H9 (cell line): Measurements from ENCODE around the gene GALNT2. TPM values are rescaled to one million over a fixed set of nuclear protein-coding genes. Genes with fewer than 3 reads are reported as not detected.

Source experiments
- DNase-seq: peaks from one replicate; pipeline ENCODE4 v3.0.0-alpha.2; 2017
- H2AFZ ChIP-seq: one replicate; pipeline ENCODE4 v1.6.1; 2013; ENCODE audit warnings: mild to moderate bottlenecking, low read length, control low read depth, moderate library complexity
- H2AK5ac ChIP-seq: 2 replicates; pipeline ENCODE4 v1.6.1; 2013; ENCODE audit warnings: low read length, control low read depth, mixed read lengths; ENCODE audit not compliant: insufficient read length
- H2BK120ac ChIP-seq: one replicate; pipeline ENCODE4 v1.6.1; 2013; ENCODE audit warnings: low read depth, mild to moderate bottlenecking, low read length, control low read depth, inconsistent platforms; ENCODE audit not compliant: poor library complexity, severe bottlenecking
- H2BK12ac ChIP-seq: 2 replicates; pipeline ENCODE4 v1.6.1; 2013; ENCODE audit warnings: low read length, control low read depth, mixed read lengths, low read depth; ENCODE audit not compliant: insufficient read length
- H2BK15ac ChIP-seq: 2 replicates; pipeline ENCODE4 v1.6.1; 2013; ENCODE audit warnings: low read depth, low read length, control low read depth
- H2BK20ac ChIP-seq: one replicate; pipeline ENCODE4 v1.6.1; 2013; ENCODE audit warnings: low read depth, mild to moderate bottlenecking, low read length, control low read depth, inconsistent platforms; ENCODE audit not compliant: poor library complexity, severe bottlenecking
- H2BK5ac ChIP-seq: 2 replicates; pipeline ENCODE4 v1.6.1; 2013; ENCODE audit warnings: low read length, control low read depth, mixed read lengths; ENCODE audit not compliant: insufficient read length
- H3K14ac ChIP-seq: 2 replicates; pipeline ENCODE4 v1.6.1; 2013; ENCODE audit warnings: low read length, control low read depth; ENCODE audit not compliant: insufficient read depth
- H3K18ac ChIP-seq: 2 replicates; pipeline ENCODE4 v1.6.1; 2013; ENCODE audit warnings: low read depth, mild to moderate bottlenecking, mixed read lengths, low read length, control low read depth; ENCODE audit not compliant: insufficient read length
- H3K23ac ChIP-seq: 2 replicates; pipeline ENCODE4 v1.6.1; 2013; ENCODE audit warnings: low read length, control low read depth, mixed read lengths, low read depth; ENCODE audit not compliant: insufficient read length
- H3K23me2 ChIP-seq: 2 replicates; pipeline ENCODE4 v1.6.1; 2013; ENCODE audit warnings: low read depth, mild to moderate bottlenecking, mixed read lengths, low read length, control low read depth; ENCODE audit not compliant: insufficient read length, poor library complexity, severe bottlenecking
- H3K27ac ChIP-seq: 2 replicates; pipeline ENCODE4 v1.5.1; 2013; ENCODE audit warnings: low read length, control low read depth, mixed read lengths, low read depth; ENCODE audit not compliant: insufficient read length
- H3K27me3 ChIP-seq: 2 replicates; pipeline ENCODE4 v1.6.1; 2013; ENCODE audit warnings: low read length, control low read depth, inconsistent platforms; ENCODE audit not compliant: insufficient read depth
- H3K4ac ChIP-seq: 2 replicates; pipeline ENCODE4 v1.6.1; 2013; ENCODE audit warnings: low read depth, mild to moderate bottlenecking, control low read depth, inconsistent platforms, low read length, moderate library complexity
- H3K4me1 ChIP-seq: 2 replicates; pipeline ENCODE4 v1.6.1; 2013; ENCODE audit warnings: low read length, control low read depth, inconsistent platforms; ENCODE audit not compliant: insufficient read depth
- H3K4me2 ChIP-seq: 2 replicates; pipeline ENCODE4 v1.6.1; 2013; ENCODE audit warnings: low read length, control low read depth, mixed read lengths; ENCODE audit not compliant: insufficient read length, insufficient read depth
- H3K56ac ChIP-seq: 2 replicates; pipeline ENCODE4 v1.6.1; 2013; ENCODE audit warnings: low read depth, mild to moderate bottlenecking, mixed read lengths, low read length, control low read depth; ENCODE audit not compliant: insufficient read length
- H3K79me1 ChIP-seq: 2 replicates; pipeline ENCODE4 v1.6.1; 2013; ENCODE audit warnings: low read depth, mild to moderate bottlenecking, moderate library complexity, low read length, control low read depth, inconsistent platforms; ENCODE audit not compliant: insufficient read depth, poor library complexity, severe bottlenecking
- H3K79me2 ChIP-seq: 2 replicates; pipeline ENCODE4 v1.6.1; 2013; ENCODE audit warnings: low read length, control low read depth, inconsistent platforms; ENCODE audit not compliant: insufficient read depth
- H3K9ac ChIP-seq: 2 replicates; pipeline ENCODE4 v1.6.1; 2013; ENCODE audit warnings: low read length, control low read depth, mixed read lengths; ENCODE audit not compliant: insufficient read length; ENCODE audit errors: extremely low read depth
- H3K9me3 ChIP-seq: one replicate; pipeline ENCODE4 v1.6.1; 2013; ENCODE audit warnings: low read depth, low read length, inconsistent platforms; ENCODE audit not compliant: control insufficient read depth
- H3T11ph ChIP-seq: one replicate; pipeline ENCODE4 v1.6.1; 2013; ENCODE audit warnings: mild to moderate bottlenecking, low read length, control low read depth, inconsistent platforms
- H4K20me1 ChIP-seq: one replicate; pipeline ENCODE4 v1.6.1; 2013; ENCODE audit not compliant: control insufficient read depth, insufficient read length, insufficient read depth
- H4K5ac ChIP-seq: 2 replicates; pipeline ENCODE4 v1.6.1; 2013; ENCODE audit warnings: low read depth, mild to moderate bottlenecking, mixed read lengths, low read length, control low read depth; ENCODE audit not compliant: insufficient read length
- H4K8ac ChIP-seq: replicated peaks from 2 replicates; pipeline ENCODE4 v1.6.1; 2013; ENCODE audit warnings: low read length, control low read depth, mixed read lengths, low read depth; ENCODE audit not compliant: insufficient read length
- H4K91ac ChIP-seq: 2 replicates; pipeline ENCODE4 v1.6.1; 2013; ENCODE audit warnings: low read depth, mild to moderate bottlenecking, moderate library complexity, mixed read lengths, low read length, control low read depth; ENCODE audit not compliant: insufficient read length
- H3K27ac Mint-ChIP-seq, 3 experiments: 2 replicates in 2 of 3; 3 replicates in 1 of 3; pipeline ENCODE4 v1.8.0; 2020 to 2021; ENCODE audit warnings: mixed read lengths in 3 of 3, mild to moderate bottlenecking in 1 of 3, moderate library complexity in 1 of 3
- H3K27me3 Mint-ChIP-seq: 2 replicates; pipeline ENCODE4 v1.8.0; 2021; ENCODE audit warnings: low read depth, mild to moderate bottlenecking, moderate library complexity, mixed read lengths
- H3K36me3 Mint-ChIP-seq, 3 experiments: 2 replicates in 2 of 3; 3 replicates in 1 of 3; pipeline ENCODE4 v1.8.0; 2020 to 2021; ENCODE audit warnings: low read depth in 3 of 3, mixed read lengths in 3 of 3; ENCODE audit not compliant: insufficient read depth in 1 of 3
- H3K4me1 Mint-ChIP-seq, 2 experiments: 2 replicates each; pipeline ENCODE4 v1.8.0; 2020; ENCODE audit warnings: mixed read lengths in 2 of 2
- H3K4me3 Mint-ChIP-seq, 2 experiments: 2 replicates in 1 of 2; 3 replicates in 1 of 2; pipeline ENCODE4 v1.8.0; 2020 to 2021; ENCODE audit warnings: mild to moderate bottlenecking in 2 of 2, mixed read lengths in 2 of 2, moderate library complexity in 1 of 2
- H3K9me3 Mint-ChIP-seq, 2 experiments: 2 replicates in 1 of 2; 3 replicates in 1 of 2; pipeline ENCODE4 v1.8.0; 2020; ENCODE audit warnings: mild to moderate bottlenecking in 2 of 2, mixed read lengths in 2 of 2, moderate library complexity in 1 of 2
- WGBS: extraction: QIAGEN DNeasy Blood & Tissue Kit; methylation state at CpG from one replicate; pipeline ENCODE4 v1.1.7; 2013; ENCODE audit warnings: missing lambda C conversion rate, low lambda C conversion rate, mixed read lengths; ENCODE audit not compliant: insufficient read length; ENCODE audit errors: extremely low coverage; 5-methylcytosine and 5-hydroxymethylcytosine counted together
- total RNA-seq: library from RNA; stranded (reverse); gene quantifications from 2 replicates; pipeline ENCODE4 v1.2.1, GENCODE V29; 2021
- TF ChIP-seq, protein P1 (sequence below): fragments of 200-600 bp; sonication (generic); conservative IDR thresholded peaks from 3 replicates; pipeline ENCODE4 v1.8.0; 2021; ENCODE audit warnings: antibody characterized with exemption, mild to moderate bottlenecking

Gene GALNT2
- total RNA-seq, 1 experiment from 2014 or later: 57.6 TPM

DNA sequence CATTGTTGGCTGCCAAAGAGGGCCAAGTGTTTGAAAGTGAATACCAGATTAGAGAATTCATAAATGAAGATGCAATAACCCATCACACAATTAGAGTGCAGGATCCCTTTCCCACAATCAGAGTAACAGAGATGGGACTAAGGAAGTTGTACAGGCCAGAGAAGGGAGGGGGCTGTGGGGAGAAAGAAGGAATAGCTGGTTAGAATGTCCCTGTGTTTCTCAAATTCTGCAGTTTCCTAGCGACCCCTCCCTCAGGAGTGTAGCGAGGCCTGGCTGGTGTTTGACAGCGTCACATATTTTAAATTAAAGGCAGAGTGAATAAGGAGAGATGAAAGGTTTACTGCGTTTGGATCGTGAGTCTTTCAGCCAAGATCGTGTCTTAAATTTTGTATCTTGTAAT, 58.1 kb downstream of the GALNT2 start:
- no CpG with 5 or more reads among the region's 6 CpGs for WGBS
- H2BK5ac ChIP-seq: no peak overlapping the region
- H3K9ac ChIP-seq: no peak overlapping the region
- H3K4me3 Mint-ChIP-seq: no peak overlapping the region
- no peak overlapping the region for H2BK20ac ChIP-seq
- H3T11ph ChIP-seq: no peak overlapping the region
- no peak overlapping the region for H3K18ac ChIP-seq
- H3K23ac ChIP-seq: no peak overlapping the region
- no peak overlapping the region for H2BK12ac ChIP-seq
- H3K4me1 ChIP-seq: no peaks in the 10 kb centered on the region; the same call in 1 of the 2 replicates
- no peak overlapping the region for H4K5ac ChIP-seq
- peaks cover 4% of the 10 kb centered on the region for H3K79me1 ChIP-seq
- H3K4ac ChIP-seq: no peak overlapping the region
- H3K9me3 Mint-ChIP-seq: no peaks in the 10 kb centered on the region
- H3K27ac ChIP-seq: no peak overlapping the region
- no peaks in the 10 kb centered on the region for H4K20me1 ChIP-seq
- no peaks in the 10 kb centered on the region for H3K9me3 ChIP-seq
- no peak for DNase-seq
- H3K4me1 Mint-ChIP-seq: peaks cover 27 to 57% of the 10 kb centered on the region in 2 experiments
- peaks cover 5% of the 10 kb centered on the region; the same call in 1 of the 2 replicates for H3K79me2 ChIP-seq
- H2BK120ac ChIP-seq: no peak overlapping the region
- H3K27me3 Mint-ChIP-seq: no peaks in the 10 kb centered on the region
- no peak overlapping the region for H3K4me2 ChIP-seq
- H2BK15ac ChIP-seq: no peak overlapping the region
- peak overlapping the region in 1 of 3 experiments; percentile 4; a peak in 3 of 7 replicates for H3K27ac Mint-ChIP-seq
- H3K56ac ChIP-seq: no peak overlapping the region
- peaks cover 0 to 5% (median 0%) of the 10 kb centered on the region in 3 experiments; a peak in 3 of 7 replicates for H3K36me3 Mint-ChIP-seq
- no peaks in the 10 kb centered on the region for H3K27me3 ChIP-seq
- no peak overlapping the region for H3K14ac ChIP-seq
- H3K23me2 ChIP-seq: no peaks in the 10 kb centered on the region
- H4K8ac ChIP-seq: no peak overlapping the region
- H2AFZ ChIP-seq: no peak overlapping the region
- H4K91ac ChIP-seq: no peak overlapping the region
- H2AK5ac ChIP-seq: no peak overlapping the region
- TF ChIP-seq, protein P1, sequence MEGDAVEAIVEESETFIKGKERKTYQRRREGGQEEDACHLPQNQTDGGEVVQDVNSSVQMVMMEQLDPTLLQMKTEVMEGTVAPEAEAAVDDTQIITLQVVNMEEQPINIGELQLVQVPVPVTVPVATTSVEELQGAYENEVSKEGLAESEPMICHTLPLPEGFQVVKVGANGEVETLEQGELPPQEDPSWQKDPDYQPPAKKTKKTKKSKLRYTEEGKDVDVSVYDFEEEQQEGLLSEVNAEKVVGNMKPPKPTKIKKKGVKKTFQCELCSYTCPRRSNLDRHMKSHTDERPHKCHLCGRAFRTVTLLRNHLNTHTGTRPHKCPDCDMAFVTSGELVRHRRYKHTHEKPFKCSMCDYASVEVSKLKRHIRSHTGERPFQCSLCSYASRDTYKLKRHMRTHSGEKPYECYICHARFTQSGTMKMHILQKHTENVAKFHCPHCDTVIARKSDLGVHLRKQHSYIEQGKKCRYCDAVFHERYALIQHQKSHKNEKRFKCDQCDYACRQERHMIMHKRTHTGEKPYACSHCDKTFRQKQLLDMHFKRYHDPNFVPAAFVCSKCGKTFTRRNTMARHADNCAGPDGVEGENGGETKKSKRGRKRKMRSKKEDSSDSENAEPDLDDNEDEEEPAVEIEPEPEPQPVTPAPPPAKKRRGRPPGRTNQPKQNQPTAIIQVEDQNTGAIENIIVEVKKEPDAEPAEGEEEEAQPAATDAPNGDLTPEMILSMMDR: no peak
